ENCODE data around the gene AHSA1. TPM values are rescaled to one million over a fixed set of nuclear protein-coding genes. Genes with fewer than 3 reads are reported as not detected.

Gene AHSA1
- total RNA-seq, 1 experiment from 2014 or later, result 190 TPM

GRCh38 chr14:77424862-77425261 lies 33.0 kb upstream of the AHSA1 start:
- Histone ChIP-seq H3K18ac (ENCODE audit: insufficient read length, low read depth, low read length) (no peak overlapping the region), H2BK12ac (ENCODE audit: insufficient read length, low read depth, low read length) (no peak overlapping the region), H2BK120ac (ENCODE audit: low read depth, low read length, poor library complexity, severe bottlenecking) (no peak overlapping the region), H3K4me1 (ENCODE audit: insufficient read depth, low read length) (no peaks in the 10 kb centered on the region; the same call in 1 of the 2 replicates), H3K14ac (ENCODE audit: insufficient read depth, low read length) (no peak overlapping the region), H2BK15ac (ENCODE audit: low read depth, low read length) (no peak overlapping the region), H3K4ac (ENCODE audit: low read depth, low read length) (no peak overlapping the region), H3K4me2 (ENCODE audit: insufficient read depth, insufficient read length, low read length) (no peak overlapping the region), H3K9ac (ENCODE audit: extremely low read depth, insufficient read length, low read length) (no peak overlapping the region), H3K27ac (ENCODE audit: insufficient read length, low read depth, low read length) (no peak overlapping the region), H3K56ac (ENCODE audit: insufficient read length, low read depth, low read length) (no peak overlapping the region), H2AFZ (ENCODE audit: low read length) (no peak overlapping the region), H3K23ac (ENCODE audit: insufficient read length, low read depth, low read length) (no peak overlapping the region), H2BK5ac (ENCODE audit: insufficient read length, low read length) (no peak overlapping the region), H3K27me3 (ENCODE audit: insufficient read depth, low read length) (no peaks in the 10 kb centered on the region), H4K91ac (ENCODE audit: insufficient read length, low read depth, low read length) (no peak overlapping the region), H2BK20ac (ENCODE audit: low read depth, low read length, poor library complexity, severe bottlenecking) (no peak overlapping the region), H4K20me1 (ENCODE audit: control insufficient read depth, insufficient read depth, insufficient read length) (no peaks in the 10 kb centered on the region), H3T11ph (ENCODE audit: low read length) (no peak overlapping the region), H3K79me1 (ENCODE audit: insufficient read depth, low read depth, low read length, poor library complexity, severe bottlenecking) (no peaks in the 10 kb centered on the region), H3K23me2 (ENCODE audit: insufficient read length, low read depth, low read length, poor library complexity, severe bottlenecking) (no peaks in the 10 kb centered on the region), H4K8ac (replicated peaks; ENCODE audit: insufficient read length, low read depth, low read length) (no peak overlapping the region), H2AK5ac (ENCODE audit: insufficient read length, low read length) (no peak overlapping the region), H3K9me3 (ENCODE audit: control insufficient read depth, low read depth, low read length) (no peaks in the 10 kb centered on the region), H3K79me2 (ENCODE audit: insufficient read depth, low read length) (no peaks in the 10 kb centered on the region), H4K5ac (ENCODE audit: insufficient read length, low read depth, low read length) (no peak overlapping the region)
- peaks cover 6 to 8% of the 10 kb centered on the region in 2 experiments for H3K9me3 Mint-ChIP-seq
- no peak for TF ChIP-seq CTCF (conservative IDR thresholded peaks at IDR 0.05)
- no CpG with 5 or more reads among the region's 3 CpGs for WGBS (ENCODE audit: extremely low coverage, insufficient read length, low lambda C conversion rate)
- peak overlapping the region; percentile 3 to 59 (median 48); a peak in 4 of 7 replicates for H3K27ac Mint-ChIP-seq
- peak; percentile 46 for DNase-seq
- no peak overlapping the region for H3K4me3 Mint-ChIP-seq
- H3K4me1 Mint-ChIP-seq, result peaks cover 9% of the 10 kb centered on the region in 2 experiments
- no peaks in the 10 kb centered on the region for H3K27me3 Mint-ChIP-seq (ENCODE audit: low read depth)
- H3K36me3 Mint-ChIP-seq (ENCODE audit: insufficient read depth in 1 of 3, low read depth in 3 of 3), result peaks cover 21 to 74% (median 65%) of the 10 kb centered on the region in 3 experiments
